ENCODE results near the gene KANSL1.

- TF ChIP-seq, protein P1, sequence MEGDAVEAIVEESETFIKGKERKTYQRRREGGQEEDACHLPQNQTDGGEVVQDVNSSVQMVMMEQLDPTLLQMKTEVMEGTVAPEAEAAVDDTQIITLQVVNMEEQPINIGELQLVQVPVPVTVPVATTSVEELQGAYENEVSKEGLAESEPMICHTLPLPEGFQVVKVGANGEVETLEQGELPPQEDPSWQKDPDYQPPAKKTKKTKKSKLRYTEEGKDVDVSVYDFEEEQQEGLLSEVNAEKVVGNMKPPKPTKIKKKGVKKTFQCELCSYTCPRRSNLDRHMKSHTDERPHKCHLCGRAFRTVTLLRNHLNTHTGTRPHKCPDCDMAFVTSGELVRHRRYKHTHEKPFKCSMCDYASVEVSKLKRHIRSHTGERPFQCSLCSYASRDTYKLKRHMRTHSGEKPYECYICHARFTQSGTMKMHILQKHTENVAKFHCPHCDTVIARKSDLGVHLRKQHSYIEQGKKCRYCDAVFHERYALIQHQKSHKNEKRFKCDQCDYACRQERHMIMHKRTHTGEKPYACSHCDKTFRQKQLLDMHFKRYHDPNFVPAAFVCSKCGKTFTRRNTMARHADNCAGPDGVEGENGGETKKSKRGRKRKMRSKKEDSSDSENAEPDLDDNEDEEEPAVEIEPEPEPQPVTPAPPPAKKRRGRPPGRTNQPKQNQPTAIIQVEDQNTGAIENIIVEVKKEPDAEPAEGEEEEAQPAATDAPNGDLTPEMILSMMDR (IDR thresholded peaks at IDR 0.05), result no peak
- no peak for TF ChIP-seq POLR2A (IDR thresholded peaks at IDR 0.05)
Observed at GRCh38 chr17:46199379-46199778, 6.2 kb upstream of the KANSL1 start.
